Cardiac septum (tissue), 1 donor: ENCODE results near the gene SPRN. TPM values are rescaled to one million over a fixed set of nuclear protein-coding genes. Genes with fewer than 3 reads are reported as not detected.
"Not testable (repeated sequence)": the region's sequence is repeated elsewhere in the genome, so short reads cannot be mapped to it uniquely, and the experiment has no call there.

Source experiments
- DNase-seq: peaks from one replicate; pipeline ENCODE4 v3.0.0-alpha.2; 2020; ENCODE audit warnings: low spot score
- intact Hi-C: fragments of 100-400 bp; cut with DNase I; formaldehyde crosslinking; loops from one replicate; pipeline ENCODE4 v1.14.0; 2022
- total RNA-seq: library from RNA; stranded (reverse); fragmentation: NEBNext Ultra II Directional; extraction: Animal tissue kit (Norgen Biotek cat#: 25700); gene quantifications from one replicate; pipeline ENCODE4 v1.2.1, GENCODE V29; 2021
- donor health status: DM: no; HTN: no; CAD: no.

SPRN gene
- total RNA-seq, 1 donor from 2014 or later: not detected

- DNase-seq: peak; percentile 75
- intact Hi-C loops: no loop called here
Measured at GRCh38 chr10:133442191-133442966, 18.0 kb upstream of the SPRN start.

- intact Hi-C loops: no loop called here
- DNase-seq: peak; percentile 73
Measured at GRCh38 chr10:133441780-133442179, 17.4 kb upstream of the SPRN start.

- peak; percentile 76 for DNase-seq
- intact Hi-C loops: not testable (repeated sequence)
Measured at GRCh38 chr10:133441356-133441755, 16.9 kb upstream of the SPRN start.

DNA sequence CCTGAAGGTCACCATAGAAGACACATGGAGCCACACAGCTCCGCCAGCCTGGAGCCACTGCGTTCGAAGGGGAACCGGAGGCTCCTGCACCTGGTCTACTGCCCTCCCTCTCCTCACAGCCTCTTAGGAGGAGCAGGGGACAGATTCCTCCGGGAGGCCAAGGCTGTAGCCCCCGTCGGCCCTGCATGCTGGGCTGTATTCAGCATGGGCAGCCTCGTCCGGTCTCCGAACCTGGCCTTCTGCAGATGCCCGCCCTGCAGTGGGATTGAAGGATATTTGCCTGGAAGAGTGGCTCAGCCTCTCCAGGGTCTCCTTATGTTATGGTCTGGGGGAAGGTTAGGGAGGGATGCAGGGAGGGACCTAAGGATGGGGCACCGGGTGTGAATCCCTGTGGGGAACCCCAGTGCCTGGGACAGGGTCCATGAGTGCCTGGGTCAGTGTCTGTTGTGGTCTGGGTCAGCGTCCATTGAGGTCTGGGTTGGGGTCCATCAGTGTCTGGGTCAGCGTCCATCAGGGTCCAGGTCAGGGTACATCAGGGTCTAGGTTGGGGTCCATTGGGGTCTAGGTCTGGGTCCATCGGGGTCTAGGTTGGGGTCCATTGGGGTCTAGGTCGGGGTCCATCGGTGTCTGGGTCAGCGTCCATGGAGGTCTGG, 16.3 kb upstream of the SPRN start:
- intact Hi-C loops: no loop called here

GRCh38 chr10:133439517-133440461, 15.4 kb upstream of the SPRN start:
- intact Hi-C loops: loop anchor here (5.0 kb wide), 1 partner anchor 83 kb away; no protein-coding TSS in a partner anchor
- peak; percentile 77 for DNase-seq

More for the DNA sequence above, 16.3 kb upstream of the SPRN start:
- DNase-seq: peak; percentile 67

DNA sequence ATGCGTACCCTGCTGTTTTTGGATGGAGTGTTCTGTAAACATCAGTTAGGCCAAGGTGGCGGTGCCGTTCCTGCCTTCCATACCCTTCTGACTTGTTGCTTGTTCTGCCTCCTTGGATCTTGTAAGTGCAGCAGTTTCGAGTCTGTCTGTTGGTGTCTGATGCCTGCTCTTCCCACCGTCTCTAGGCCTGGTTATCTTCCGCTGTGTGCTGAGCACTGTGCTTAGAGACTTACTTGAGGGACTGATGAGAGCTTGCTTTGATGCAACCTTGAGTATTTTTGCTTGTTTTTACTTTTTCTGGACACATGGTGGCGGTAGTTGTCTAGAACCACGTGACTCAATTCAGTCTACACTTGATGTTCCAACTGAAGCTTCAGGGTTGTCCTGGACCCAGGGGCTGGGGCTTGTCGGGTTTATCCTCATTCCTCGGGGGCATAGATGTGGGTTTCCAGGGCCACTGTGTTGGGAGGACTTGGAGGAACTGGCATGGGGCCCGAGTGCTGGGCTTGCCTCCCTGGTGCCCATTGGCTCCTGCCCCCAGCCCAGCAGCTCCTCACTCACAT, 14.4 kb upstream of the SPRN start:
- intact Hi-C loops: loop anchor here (5.0 kb wide), 1 partner anchor 84 kb away; no protein-coding TSS in a partner anchor
- DNase-seq: peak; percentile 69

- intact Hi-C loops, DNase-seq: not testable (repeated sequence)
Measured at GRCh38 chr10:133432789-133433188, 8.4 kb upstream of the SPRN start.

DNA sequence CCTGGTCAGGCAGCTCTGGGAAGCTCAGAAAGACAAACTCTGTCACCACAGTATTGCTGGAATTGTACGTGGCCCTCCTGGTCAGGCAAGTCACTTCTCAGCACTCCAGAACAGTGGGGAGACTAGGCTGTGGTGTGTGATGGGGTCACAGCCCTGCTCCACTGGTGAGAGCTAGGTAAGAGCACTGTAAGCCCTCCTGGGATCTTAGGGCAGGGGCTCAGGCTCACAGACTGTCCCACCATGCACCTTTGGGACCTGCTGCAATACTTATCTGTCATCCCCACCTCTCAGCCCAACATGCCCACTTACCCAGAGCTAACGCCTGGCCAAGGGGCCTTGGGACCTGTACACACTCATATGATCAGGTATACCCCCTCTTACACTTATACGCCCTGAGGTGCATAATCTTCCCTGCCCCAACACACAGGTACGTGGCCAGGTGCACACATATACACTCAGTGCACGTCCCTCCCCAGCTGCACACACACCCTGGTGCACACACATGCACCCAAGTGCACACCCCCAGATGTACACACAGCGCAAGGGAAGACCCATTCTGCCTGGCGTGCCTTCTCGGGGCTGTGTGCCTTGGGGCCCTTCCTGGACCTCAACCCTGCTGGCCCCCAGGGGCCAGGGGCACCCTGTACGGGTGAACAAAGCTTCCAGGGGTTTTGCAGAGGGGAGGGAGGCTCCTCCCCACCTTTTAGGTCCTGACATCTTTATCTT, 7.6 kb upstream of the SPRN start:
- intact Hi-C loops, DNase-seq: not testable (repeated sequence)

DNA sequence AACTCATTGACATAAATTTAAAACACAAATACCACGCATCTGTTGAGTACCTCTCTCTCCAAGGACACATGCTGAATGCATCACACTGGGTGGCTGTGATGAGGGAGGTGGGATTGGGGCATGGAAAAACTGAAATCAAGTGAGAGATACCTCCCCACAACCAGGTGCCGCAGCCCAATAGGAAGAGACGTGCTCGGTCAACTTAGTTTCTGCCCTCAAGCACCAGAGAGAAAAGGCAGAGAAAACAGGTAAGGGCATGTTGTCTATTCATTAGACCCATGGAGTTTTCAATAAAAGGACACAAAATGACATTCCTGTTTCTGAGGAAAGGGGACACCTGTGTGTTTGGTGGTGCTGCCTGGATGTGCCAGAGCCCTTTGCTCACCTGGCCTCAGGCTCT, 5.1 kb upstream of the SPRN start:
- intact Hi-C loops, DNase-seq: not testable (repeated sequence)

DNA sequence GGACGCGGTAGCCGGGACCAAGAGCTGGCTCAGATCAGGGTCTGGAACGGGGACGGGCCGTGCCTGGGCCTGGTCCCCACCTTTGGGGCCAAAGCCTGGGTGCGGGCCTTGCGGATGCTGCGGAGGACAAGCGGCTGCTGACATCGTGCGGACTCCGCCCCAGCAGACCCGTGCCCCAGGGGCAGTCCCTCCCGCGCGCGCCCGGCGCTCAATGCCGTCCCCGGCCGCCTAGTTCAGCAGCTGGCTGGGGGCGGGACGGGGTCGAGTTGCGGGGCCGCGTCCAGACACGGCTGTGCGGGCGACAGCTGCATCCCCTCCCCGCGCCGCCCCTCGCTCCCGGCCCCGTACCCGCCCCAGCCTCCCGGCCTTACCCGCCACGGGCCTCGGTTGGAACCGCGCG, 323 bp downstream of the SPRN start:
- intact Hi-C loops, DNase-seq: not testable (repeated sequence)

DNA sequence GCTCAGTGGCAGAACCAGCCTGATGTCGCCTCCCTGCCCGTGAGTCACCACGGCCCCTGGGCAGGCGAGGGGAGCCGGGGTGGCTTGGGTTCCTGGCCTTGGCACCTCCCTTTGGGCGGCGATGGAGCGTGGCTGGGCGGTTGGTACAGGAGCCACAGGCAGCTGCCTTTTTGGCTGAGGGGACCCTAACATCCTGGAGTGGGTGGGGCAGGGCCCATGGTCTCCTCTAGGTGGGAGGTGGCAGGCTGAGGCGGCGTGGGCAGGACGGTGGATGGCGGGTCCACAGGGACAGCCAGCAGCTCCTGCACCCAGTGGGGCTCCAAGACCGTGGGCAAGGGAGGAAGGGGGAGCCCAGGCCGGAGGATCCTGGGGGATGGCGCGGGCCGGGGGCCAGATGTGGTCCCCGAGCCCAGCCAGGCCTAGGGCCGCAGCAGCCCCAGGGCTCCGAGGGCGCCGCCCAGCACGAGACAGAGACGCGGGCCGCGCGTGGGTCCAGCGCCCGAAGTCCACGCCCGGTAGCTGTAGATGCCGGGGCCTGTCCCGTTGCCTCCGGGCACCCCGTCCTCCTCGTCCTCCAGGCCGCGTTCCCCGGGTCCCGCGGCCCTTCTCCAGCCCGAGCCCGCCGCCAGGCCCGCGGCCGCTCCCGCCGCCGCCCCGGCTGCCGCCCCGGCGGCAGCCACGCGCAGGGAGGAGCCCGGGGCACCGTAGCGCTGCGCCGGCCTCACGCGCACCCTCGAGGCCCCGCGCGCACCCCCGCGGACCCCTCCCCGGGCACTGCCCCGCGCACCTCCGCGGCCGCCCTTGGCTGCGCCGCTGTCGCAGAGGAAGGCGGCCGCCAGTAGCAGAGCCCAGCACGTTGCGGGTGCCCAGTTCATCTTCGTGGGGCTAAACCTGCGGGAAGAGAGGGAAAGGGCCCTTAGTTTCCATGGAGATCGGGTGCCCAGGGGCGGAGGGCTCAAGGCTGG, 1.3 kb downstream of the SPRN start:
- DNase-seq: no peak
- intact Hi-C loops: no loop called here

DNA sequence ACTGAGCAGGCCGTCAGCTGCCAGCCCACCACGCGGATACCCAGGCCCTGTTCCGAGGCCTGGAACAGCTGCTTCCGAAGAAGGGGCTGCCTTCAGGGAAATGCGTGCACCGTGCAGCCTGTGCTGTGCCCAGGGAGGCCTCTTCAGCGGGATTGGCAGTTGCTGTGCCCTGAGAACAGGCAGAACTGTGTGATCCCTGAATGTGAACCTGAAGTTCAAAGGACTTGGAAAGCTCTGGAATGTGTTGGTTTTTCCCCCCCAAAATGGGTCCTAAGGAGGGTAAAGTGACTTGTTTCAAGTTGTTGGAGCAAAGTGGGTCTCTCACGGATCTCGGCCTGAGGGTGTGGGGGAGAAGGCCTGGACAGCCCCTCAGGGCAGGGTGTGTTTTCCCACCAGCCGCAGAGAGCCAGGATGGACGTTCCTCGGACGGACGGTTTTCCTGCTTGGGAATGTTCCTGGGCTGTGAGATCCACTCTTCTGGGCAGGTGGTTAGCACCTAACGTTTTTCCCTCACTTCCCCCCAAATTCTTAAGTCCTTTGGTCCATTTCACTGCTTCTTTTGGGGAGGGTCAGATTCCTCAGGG, 2.1 kb downstream of the SPRN start:
- no peak for DNase-seq
- intact Hi-C loops: no loop called here

GRCh38 chr10:133421336-133422222, 2.8 kb downstream of the SPRN start:
- intact Hi-C loops: no loop called here
- DNase-seq: no peak

DNA sequence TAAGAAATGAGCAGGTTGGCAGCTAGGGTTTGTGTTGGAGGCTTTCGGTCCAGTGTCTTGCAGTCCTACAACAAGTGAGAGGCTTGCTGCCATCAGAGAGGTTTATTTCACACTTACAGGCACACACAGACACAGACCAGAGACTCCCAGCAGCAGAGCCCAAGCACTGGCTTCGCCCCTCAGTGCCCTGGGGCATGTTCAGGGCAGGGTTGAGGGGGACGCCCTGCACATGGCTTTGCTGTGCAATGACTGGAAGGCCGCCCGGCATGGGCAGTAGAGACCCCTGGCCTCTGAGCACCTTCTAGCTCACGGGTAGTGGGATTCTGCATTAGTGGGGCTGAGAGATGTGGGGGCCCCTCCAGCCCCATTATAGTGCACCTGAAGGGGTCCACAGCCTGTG, 3.8 kb downstream of the SPRN start:
- no peak for DNase-seq
- intact Hi-C loops: no loop called here

DNA sequence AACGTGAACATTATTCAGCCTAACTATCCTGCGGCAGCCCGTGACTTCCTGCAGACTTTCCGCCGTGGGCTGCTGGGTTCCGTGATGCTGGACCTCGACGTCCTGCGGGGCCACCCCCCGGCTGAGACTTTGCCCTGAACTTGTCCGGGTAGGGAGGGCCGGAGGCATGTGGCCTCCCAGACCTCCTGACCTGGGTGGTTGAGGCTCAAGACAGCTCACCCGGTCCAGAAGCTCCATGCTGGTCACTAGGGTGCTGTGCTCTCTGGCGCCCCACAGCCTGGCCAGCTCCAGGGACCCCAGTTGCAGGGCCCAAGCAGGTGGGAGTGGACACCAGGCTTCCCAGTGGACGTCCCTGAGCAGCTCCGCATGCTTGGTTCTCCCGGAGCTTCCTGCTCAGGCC, 4.4 kb downstream of the SPRN start:
- no peak for DNase-seq
- intact Hi-C loops: no loop called here

DNA sequence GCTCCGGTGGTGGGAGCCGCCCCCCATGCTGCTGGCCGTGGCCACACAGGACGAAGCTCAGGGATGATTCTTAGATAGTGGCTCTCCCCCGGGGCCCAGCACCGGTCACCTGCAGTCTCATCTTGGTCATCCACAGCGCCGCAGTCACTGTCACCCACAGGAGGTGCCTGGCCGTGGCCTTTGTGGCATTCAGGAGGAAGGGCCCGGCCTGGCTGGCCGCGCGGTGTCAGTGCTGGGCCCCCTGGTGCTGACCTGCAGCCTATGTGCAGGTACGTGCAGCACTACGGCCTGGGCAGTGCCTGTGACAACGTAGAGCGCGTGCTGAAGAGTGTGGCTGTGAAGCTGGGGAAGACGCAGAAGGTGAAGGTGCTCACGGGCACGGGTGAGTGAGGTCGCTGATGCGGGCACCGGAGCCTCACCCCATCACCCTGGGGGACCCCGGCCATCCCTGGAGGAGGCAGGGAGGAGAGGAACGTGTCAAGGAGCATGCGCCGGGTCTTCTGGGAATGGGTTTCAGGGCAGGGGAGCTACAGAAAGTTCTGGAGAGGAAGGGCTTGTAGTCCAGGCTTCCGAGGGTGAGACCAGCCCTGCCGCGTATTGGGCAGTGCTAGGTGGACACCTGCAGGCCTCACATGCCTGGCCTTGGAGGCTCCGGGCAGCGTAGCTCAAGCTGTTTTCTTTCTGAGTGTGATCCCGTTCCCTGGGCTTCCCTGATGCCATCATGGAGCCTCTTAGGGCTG, 5.0 kb downstream of the SPRN start:
- intact Hi-C loops: no loop called here
- no peak for DNase-seq
